ENCODE results near the gene RAD51B.

DNA sequence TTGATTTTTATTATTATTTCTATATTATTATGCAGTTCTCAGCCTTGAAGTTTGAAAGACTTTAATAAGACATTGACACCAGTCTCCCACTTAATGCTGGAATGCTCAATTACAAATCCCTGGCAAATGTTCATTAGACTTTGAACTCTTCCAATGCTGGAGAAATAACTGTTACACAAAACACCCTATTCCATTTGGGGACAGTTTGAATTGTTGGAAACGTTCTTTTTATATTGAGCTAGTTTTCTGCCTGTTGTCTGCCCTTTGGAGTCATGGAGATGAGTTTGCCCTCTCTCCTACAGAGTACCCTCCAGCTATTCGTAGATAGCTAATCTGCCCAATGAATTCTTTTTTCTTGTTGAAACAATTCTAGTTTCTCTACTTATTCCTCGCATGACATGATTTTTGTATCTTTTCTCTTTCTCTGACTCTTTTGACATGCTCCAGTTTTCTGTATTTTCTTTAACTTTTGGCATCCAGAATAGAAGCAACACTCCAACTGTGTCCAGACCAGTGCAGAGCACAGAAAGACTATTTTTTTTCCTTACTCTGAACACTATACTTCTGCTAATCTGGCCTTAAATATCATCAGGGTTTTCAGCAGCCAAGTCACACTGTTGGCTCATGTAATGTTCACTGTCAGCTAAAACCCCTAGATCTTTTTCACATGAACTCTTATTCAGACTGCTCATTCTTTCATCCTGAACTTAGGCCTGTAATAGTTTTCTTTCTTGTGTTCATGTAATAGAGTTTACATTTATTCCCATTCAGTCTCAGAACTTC lies 379.3 kb downstream of the RAD51B start:
- TF ChIP-seq, protein P1, sequence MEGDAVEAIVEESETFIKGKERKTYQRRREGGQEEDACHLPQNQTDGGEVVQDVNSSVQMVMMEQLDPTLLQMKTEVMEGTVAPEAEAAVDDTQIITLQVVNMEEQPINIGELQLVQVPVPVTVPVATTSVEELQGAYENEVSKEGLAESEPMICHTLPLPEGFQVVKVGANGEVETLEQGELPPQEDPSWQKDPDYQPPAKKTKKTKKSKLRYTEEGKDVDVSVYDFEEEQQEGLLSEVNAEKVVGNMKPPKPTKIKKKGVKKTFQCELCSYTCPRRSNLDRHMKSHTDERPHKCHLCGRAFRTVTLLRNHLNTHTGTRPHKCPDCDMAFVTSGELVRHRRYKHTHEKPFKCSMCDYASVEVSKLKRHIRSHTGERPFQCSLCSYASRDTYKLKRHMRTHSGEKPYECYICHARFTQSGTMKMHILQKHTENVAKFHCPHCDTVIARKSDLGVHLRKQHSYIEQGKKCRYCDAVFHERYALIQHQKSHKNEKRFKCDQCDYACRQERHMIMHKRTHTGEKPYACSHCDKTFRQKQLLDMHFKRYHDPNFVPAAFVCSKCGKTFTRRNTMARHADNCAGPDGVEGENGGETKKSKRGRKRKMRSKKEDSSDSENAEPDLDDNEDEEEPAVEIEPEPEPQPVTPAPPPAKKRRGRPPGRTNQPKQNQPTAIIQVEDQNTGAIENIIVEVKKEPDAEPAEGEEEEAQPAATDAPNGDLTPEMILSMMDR (IDR thresholded peaks at IDR 0.05) = no peak
- TF ChIP-seq POLR2A (IDR thresholded peaks at IDR 0.05) = no peak
